GM18526 (cell line): ENCODE results near the gene ACER2.

Experiments used
- POLR2A ChIP-seq: IDR thresholded peaks from 3 replicates; pipeline ENCODE4 v1.6.1; 2011; ENCODE audit not compliant: insufficient read length; ENCODE audit errors: extremely low read depth

The ACER2 gene

GRCh38 chr9:19440823-19441580 is 32.2 kb downstream of the ACER2 start:
- no peak for TF ChIP-seq POLR2A

- TF ChIP-seq POLR2A = no peak
Measured at GRCh38 chr9:19441730-19442129, 32.9 kb downstream of the ACER2 start.

GRCh38 chr9:19442240-19442639 is 33.4 kb downstream of the ACER2 start:
- no peak for TF ChIP-seq POLR2A

GRCh38 chr9:19445452-19445851 is 36.6 kb downstream of the ACER2 start:
- TF ChIP-seq POLR2A = no peak

- no peak for TF ChIP-seq POLR2A
Measured at GRCh38 chr9:19446361-19446861, 37.6 kb downstream of the ACER2 start.

GRCh38 chr9:19451240-19452087 is 42.7 kb downstream of the ACER2 start:
- TF ChIP-seq POLR2A = no peak

- TF ChIP-seq POLR2A = no peak
Measured at GRCh38 chr9:19456426-19456825, 47.6 kb downstream of the ACER2 start.

- TF ChIP-seq POLR2A = no peak
Measured at GRCh38 chr9:19456996-19457692, 48.3 kb downstream of the ACER2 start.

GRCh38 chr9:19457693-19458009 is 48.8 kb downstream of the ACER2 start:
- TF ChIP-seq POLR2A = no peak

- no peak for TF ChIP-seq POLR2A
Measured at GRCh38 chr9:19460243-19460642, 51.4 kb downstream of the ACER2 start.

- TF ChIP-seq POLR2A = no peak
Measured at GRCh38 chr9:19461135-19461534, 52.3 kb downstream of the ACER2 start.

GRCh38 chr9:19464061-19464763 is 55.4 kb downstream of the ACER2 start:
- no peak for TF ChIP-seq POLR2A

GRCh38 chr9:19464764-19465585 is 56.2 kb downstream of the ACER2 start:
- no peak for TF ChIP-seq POLR2A

GRCh38 chr9:19465586-19466279 is 56.9 kb downstream of the ACER2 start:
- TF ChIP-seq POLR2A = no peak
